Kidney tubule cell (primary cell): ENCODE measurements around the gene DMP1.
A peak's percentile ranks its signal among the peaks of the same experiment; 100 is the strongest.
"Not testable (repeated sequence)": the region's sequence is repeated elsewhere in the genome, so short reads cannot be mapped to it uniquely, and the experiment has no call there.

Experiments used
- DNase-seq: peaks from one replicate; pipeline ENCODE4 v3.0.0-alpha.2; 2018; ENCODE audit warnings: low spot score

Gene DMP1

GRCh38 chr4:87688316-87688715 lies 38.2 kb downstream of the DMP1 start:
- DNase-seq, result no peak

GRCh38 chr4:87690947-87691346 lies 40.9 kb downstream of the DMP1 start:
- DNase-seq, result not testable (repeated sequence)

GRCh38 chr4:87692060-87692459 lies 42.0 kb downstream of the DMP1 start:
- not testable (repeated sequence) for DNase-seq

GRCh38 chr4:87697272-87697671 lies 47.2 kb downstream of the DMP1 start:
- peak; percentile 42 for DNase-seq

- DNase-seq, result no peak
Observed at GRCh38 chr4:87697945-87698344, 47.9 kb downstream of the DMP1 start.

- DNase-seq, result no peak
Observed at GRCh38 chr4:87698394-87698793, 48.3 kb downstream of the DMP1 start.

GRCh38 chr4:87704001-87704400 lies 53.9 kb downstream of the DMP1 start:
- DNase-seq, result no peak

- no peak for DNase-seq
Observed at GRCh38 chr4:87707279-87707918, 57.3 kb downstream of the DMP1 start.
